ENCODE data around the gene ADCYAP1.
A peak's percentile ranks its signal among the peaks of the same experiment; 100 is the strongest.

Gene ADCYAP1

GRCh38 chr18:886076-886475 lies 18.6 kb upstream of the ADCYAP1 start:
- no peak for DNase-seq (ENCODE audit: low spot score)
- in situ Hi-C loops (cut with MboI; ENCODE audit: low sequenced_read_pairs, unreplicated experiment) = no loop called here
- TF ChIP-seq CTCF (IDR thresholded peaks at IDR 0.05; ENCODE audit: borderline replicate concordance, control extremely low read depth, extremely low read depth, insufficient read depth, missing control alignments) = no peak

GRCh38 chr18:887716-888115 lies 17.0 kb upstream of the ADCYAP1 start:
- no peak for DNase-seq (ENCODE audit: low spot score)
- in situ Hi-C loops (cut with MboI; ENCODE audit: low sequenced_read_pairs, unreplicated experiment) = no loop called here
- no peak for TF ChIP-seq CTCF (IDR thresholded peaks at IDR 0.05; ENCODE audit: borderline replicate concordance, control extremely low read depth, extremely low read depth, insufficient read depth, missing control alignments)

GRCh38 chr18:892316-892715 lies 12.4 kb upstream of the ADCYAP1 start:
- TF ChIP-seq CTCF (IDR thresholded peaks at IDR 0.05; ENCODE audit: borderline replicate concordance, control extremely low read depth, extremely low read depth, insufficient read depth, missing control alignments) = no peak
- no peak for DNase-seq (ENCODE audit: low spot score)
- in situ Hi-C loops (cut with MboI; ENCODE audit: low sequenced_read_pairs, unreplicated experiment) = no loop called here

- DNase-seq (ENCODE audit: low spot score) = no peak
- in situ Hi-C loops (cut with MboI; ENCODE audit: low sequenced_read_pairs, unreplicated experiment) = no loop called here
- TF ChIP-seq CTCF (IDR thresholded peaks at IDR 0.05; ENCODE audit: borderline replicate concordance, control extremely low read depth, extremely low read depth, insufficient read depth, missing control alignments) = no peak
Measured at GRCh38 chr18:896315-896714, 8.4 kb upstream of the ADCYAP1 start.

GRCh38 chr18:901761-902160 lies 2.9 kb upstream of the ADCYAP1 start:
- DNase-seq (ENCODE audit: low spot score) = no peak
- in situ Hi-C loops (cut with MboI; ENCODE audit: low sequenced_read_pairs, unreplicated experiment) = no loop called here
- no peak for TF ChIP-seq CTCF (IDR thresholded peaks at IDR 0.05; ENCODE audit: borderline replicate concordance, control extremely low read depth, extremely low read depth, insufficient read depth, missing control alignments)

GRCh38 chr18:902229-902628 lies 2.4 kb upstream of the ADCYAP1 start:
- DNase-seq (ENCODE audit: low spot score) = no peak
- in situ Hi-C loops (cut with MboI; ENCODE audit: low sequenced_read_pairs, unreplicated experiment) = no loop called here
- TF ChIP-seq CTCF (IDR thresholded peaks at IDR 0.05; ENCODE audit: borderline replicate concordance, control extremely low read depth, extremely low read depth, insufficient read depth, missing control alignments) = no peak

GRCh38 chr18:903701-904100 lies 970 bp upstream of the ADCYAP1 start:
- DNase-seq (ENCODE audit: low spot score) = peak; percentile 48
- TF ChIP-seq CTCF (IDR thresholded peaks at IDR 0.05; ENCODE audit: borderline replicate concordance, control extremely low read depth, extremely low read depth, insufficient read depth, missing control alignments) = no peak
- in situ Hi-C loops (cut with MboI; ENCODE audit: low sequenced_read_pairs, unreplicated experiment) = no loop called here

Data from GM13976 (cell line).